ENCODE data around the gene GNAO1. TPM values are rescaled to one million over a fixed set of nuclear protein-coding genes. Genes with fewer than 3 reads are reported as not detected.

Gene GNAO1
- total and polyA plus RNA-seq, 2 of the 13 experiments (the other 11 are each of a cell fraction or from before 2014, with no cell fraction given) = not detected

- TF ChIP-seq ZNF292 (CRISPR knock-in tag; IDR thresholded peaks at IDR 0.05; ENCODE audit: borderline replicate concordance, low read depth) = peak; percentile 54; the same call in 1 of the 2 replicates
- TF ChIP-seq GTF2F1 (IDR thresholded peaks at IDR 0.05; ENCODE audit: low read length) = no peak
- no peak for TF ChIP-seq ZNF816 (CRISPR knock-in tag; IDR thresholded peaks at IDR 0.05; ENCODE audit: borderline replicate concordance)
- TF ChIP-seq IRF2 (CRISPR knock-in tag; IDR thresholded peaks at IDR 0.05) = no peak; the same call in 1 of the 2 replicates
- no peak for TF ChIP-seq ZNF737 (CRISPR knock-in tag; IDR thresholded peaks at IDR 0.05; ENCODE audit: borderline replicate concordance)
- TF ChIP-seq SRY (CRISPR knock-in tag; IDR thresholded peaks at IDR 0.05) = no peak; the same call in 1 of the 2 replicates
- peak; percentile 24; the same call in 1 of the 2 replicates for TF ChIP-seq GATAD1 (CRISPR knock-in tag; IDR thresholded peaks at IDR 0.05)
- peak; percentile 41; the same call in 1 of the 2 replicates for TF ChIP-seq ATF7-NPFF (CRISPR knock-in tag; IDR thresholded peaks at IDR 0.05; ENCODE audit: low read depth)
- TF ChIP-seq SAFB2 (CRISPR knock-in tag; IDR thresholded peaks at IDR 0.05; ENCODE audit: borderline replicate concordance, low read depth) = no peak
- TF ChIP-seq ZNF777 (CRISPR knock-in tag; IDR thresholded peaks at IDR 0.05) = 0 out of 2 replicates have a peak, but pooled peaks have one; percentile 33
- TF ChIP-seq ZNF784 (CRISPR knock-in tag; IDR thresholded peaks at IDR 0.05; ENCODE audit: borderline replicate concordance) = no peak
- TF ChIP-seq, protein P1, sequence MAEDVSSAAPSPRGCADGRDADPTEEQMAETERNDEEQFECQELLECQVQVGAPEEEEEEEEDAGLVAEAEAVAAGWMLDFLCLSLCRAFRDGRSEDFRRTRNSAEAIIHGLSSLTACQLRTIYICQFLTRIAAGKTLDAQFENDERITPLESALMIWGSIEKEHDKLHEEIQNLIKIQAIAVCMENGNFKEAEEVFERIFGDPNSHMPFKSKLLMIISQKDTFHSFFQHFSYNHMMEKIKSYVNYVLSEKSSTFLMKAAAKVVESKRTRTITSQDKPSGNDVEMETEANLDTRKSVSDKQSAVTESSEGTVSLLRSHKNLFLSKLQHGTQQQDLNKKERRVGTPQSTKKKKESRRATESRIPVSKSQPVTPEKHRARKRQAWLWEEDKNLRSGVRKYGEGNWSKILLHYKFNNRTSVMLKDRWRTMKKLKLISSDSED (CRISPR knock-in tag; IDR thresholded peaks at IDR 0.05) = no peak
- TF ChIP-seq TBP (CRISPR knock-in tag; IDR thresholded peaks at IDR 0.05) = no peak
- TF ChIP-seq ZBTB34 (CRISPR knock-in tag; IDR thresholded peaks at IDR 0.05) = no peak
- TF ChIP-seq NFATC3 (CRISPR knock-in tag; IDR thresholded peaks at IDR 0.05) = no peak
- TF ChIP-seq JDP2 (CRISPR knock-in tag; IDR thresholded peaks at IDR 0.05; ENCODE audit: borderline replicate concordance) = no peak
- TF ChIP-seq RELA (CRISPR knock-in tag; IDR thresholded peaks at IDR 0.05) = no peak
- TF ChIP-seq CEBPZ (IDR thresholded peaks at IDR 0.05; ENCODE audit: low read length) = no peak
- TF ChIP-seq ZNF614 (CRISPR knock-in tag; IDR thresholded peaks at IDR 0.05; ENCODE audit: borderline replicate concordance) = no peak
- no peak for TF ChIP-seq ZNF460 (CRISPR knock-in tag; IDR thresholded peaks at IDR 0.05; ENCODE audit: borderline replicate concordance)
- TF ChIP-seq ZSCAN12 (CRISPR knock-in tag; IDR thresholded peaks at IDR 0.05) = no peak
- TF ChIP-seq ZNF749 (CRISPR knock-in tag; IDR thresholded peaks at IDR 0.05; ENCODE audit: borderline replicate concordance) = no peak
- TF ChIP-seq ZNF616 (CRISPR knock-in tag; IDR thresholded peaks at IDR 0.05; ENCODE audit: low read depth) = 0 out of 2 replicates have a peak, but pooled peaks have one; percentile 53
- no peak for TF ChIP-seq MTA3 (CRISPR knock-in tag; IDR thresholded peaks at IDR 0.05)
- peak; percentile 85 for TF ChIP-seq ELF3 (CRISPR knock-in tag; IDR thresholded peaks at IDR 0.05)
Observed at GRCh38 chr16:56357765-56358322, 166.6 kb downstream of the GNAO1 start (continued).

Data from HepG2 (cell line).